WERI-Rb-1 (cell line): ENCODE results near the gene MAT2B.

Experiments used
- DNase-seq: peaks from one replicate; pipeline ENCODE4 v3.0.0-alpha.2; 2020
- H3K27ac ChIP-seq: fragments of 250-450 bp; sonication (Bioruptor Pico); 2 replicates; pipeline ENCODE4 v1.5.1; 2020; ENCODE audit warnings: mild to moderate bottlenecking, moderate library complexity
- H3K27me3 ChIP-seq: fragments of 250-450 bp; sonication (Bioruptor Pico); 2 replicates; pipeline ENCODE4 v1.5.1; 2021; ENCODE audit warnings: mild to moderate bottlenecking, low read depth, moderate library complexity; ENCODE audit not compliant: insufficient read depth, severe bottlenecking
- H3K36me3 ChIP-seq: fragments of 250-450 bp; sonication (Bioruptor Pico); 2 replicates; pipeline ENCODE4 v1.5.1; 2020; ENCODE audit warnings: mild to moderate bottlenecking, moderate library complexity
- H3K4me3 ChIP-seq: 2 replicates; pipeline ENCODE4 v1.5.1; 2011; ENCODE audit warnings: low read depth, mild to moderate bottlenecking, control low read depth, low read length
- H3K9me3 ChIP-seq: fragments of 250-450 bp; sonication (Bioruptor Pico); 2 replicates; pipeline ENCODE4 v1.5.1; 2021; ENCODE audit warnings: mild to moderate bottlenecking, moderate library complexity; ENCODE audit not compliant: severe bottlenecking
- TF ChIP-seq, protein P1 (sequence below): IDR thresholded peaks from 2 replicates; pipeline ENCODE4 v1.5.1; 2011; ENCODE audit warnings: low read depth, mild to moderate bottlenecking, control low read depth, inconsistent platforms, low read length

Gene MAT2B

DNA sequence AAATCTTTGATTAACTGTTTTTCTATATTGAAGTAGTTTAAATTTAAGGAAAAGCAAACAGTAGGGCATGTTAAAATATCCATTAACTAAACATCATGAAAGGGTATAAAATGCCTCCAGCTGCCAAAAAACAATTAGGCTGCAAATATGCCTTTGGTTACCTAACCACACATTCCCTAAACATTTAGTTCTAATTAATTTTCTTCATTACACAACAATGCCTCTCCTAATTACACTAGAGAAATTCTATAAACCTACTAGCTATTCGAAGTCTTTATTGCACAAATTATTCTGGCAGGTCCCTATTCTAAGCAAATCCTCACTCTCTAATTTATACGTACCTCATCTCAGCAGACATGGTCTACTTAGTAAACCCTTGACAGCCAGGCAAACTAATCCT, 37.4 kb downstream of the MAT2B start:
- TF ChIP-seq, protein P1, sequence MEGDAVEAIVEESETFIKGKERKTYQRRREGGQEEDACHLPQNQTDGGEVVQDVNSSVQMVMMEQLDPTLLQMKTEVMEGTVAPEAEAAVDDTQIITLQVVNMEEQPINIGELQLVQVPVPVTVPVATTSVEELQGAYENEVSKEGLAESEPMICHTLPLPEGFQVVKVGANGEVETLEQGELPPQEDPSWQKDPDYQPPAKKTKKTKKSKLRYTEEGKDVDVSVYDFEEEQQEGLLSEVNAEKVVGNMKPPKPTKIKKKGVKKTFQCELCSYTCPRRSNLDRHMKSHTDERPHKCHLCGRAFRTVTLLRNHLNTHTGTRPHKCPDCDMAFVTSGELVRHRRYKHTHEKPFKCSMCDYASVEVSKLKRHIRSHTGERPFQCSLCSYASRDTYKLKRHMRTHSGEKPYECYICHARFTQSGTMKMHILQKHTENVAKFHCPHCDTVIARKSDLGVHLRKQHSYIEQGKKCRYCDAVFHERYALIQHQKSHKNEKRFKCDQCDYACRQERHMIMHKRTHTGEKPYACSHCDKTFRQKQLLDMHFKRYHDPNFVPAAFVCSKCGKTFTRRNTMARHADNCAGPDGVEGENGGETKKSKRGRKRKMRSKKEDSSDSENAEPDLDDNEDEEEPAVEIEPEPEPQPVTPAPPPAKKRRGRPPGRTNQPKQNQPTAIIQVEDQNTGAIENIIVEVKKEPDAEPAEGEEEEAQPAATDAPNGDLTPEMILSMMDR = no peak
- Histone ChIP-seq H3K4me3 (no peak overlapping the region), H3K27me3 (no peaks in the 10 kb centered on the region), H3K27ac (no peak overlapping the region), H3K9me3 (no peaks in the 10 kb centered on the region), H3K36me3 (no peaks in the 10 kb centered on the region)
- no peak for DNase-seq

DNA sequence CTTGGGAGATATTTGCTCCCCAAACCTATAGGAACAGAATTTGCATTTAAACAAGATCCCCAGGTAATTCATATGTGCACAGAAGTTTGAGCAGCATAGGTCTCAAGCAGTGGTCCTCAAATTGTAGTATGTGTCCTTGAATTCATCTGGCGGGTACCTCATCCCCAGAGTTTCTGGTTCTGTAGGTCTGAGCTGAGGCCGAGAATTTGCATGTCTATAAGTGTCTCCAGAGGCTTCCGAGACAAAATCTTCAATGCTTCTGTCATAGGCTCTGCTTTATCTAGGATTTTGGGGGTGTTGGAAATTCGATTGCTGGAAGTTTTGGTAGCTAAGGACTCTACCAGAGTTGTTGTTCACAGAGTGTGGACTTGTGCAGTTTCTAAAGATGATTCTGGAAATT, 38.6 kb downstream of the MAT2B start:
- Histone ChIP-seq H3K36me3 (no peaks in the 10 kb centered on the region), H3K4me3 (no peak overlapping the region), H3K27ac (no peak overlapping the region), H3K9me3 (no peaks in the 10 kb centered on the region), H3K27me3 (no peaks in the 10 kb centered on the region)
- no peak for DNase-seq
- TF ChIP-seq, protein P1 = no peak

DNA sequence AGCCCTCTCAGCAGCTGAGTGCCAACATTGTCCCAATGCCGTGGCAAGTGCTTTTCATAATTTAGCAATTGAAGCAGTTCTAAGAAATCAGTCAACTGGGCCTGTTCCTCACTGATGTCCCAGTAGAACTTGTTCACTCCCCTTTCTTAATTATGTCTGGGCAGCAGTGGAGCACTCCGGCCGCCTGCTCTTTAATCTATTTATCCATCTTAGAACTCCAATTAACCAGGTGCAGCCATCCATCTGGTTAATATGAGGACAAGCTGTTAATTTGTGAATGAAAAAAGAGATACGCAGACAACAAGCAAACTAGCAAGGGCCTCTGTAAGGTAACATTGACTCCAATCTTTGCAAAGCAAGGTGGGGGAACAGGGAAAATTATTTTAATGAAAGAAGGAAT, 39.4 kb downstream of the MAT2B start:
- Histone ChIP-seq H3K9me3 (no peaks in the 10 kb centered on the region), H3K4me3 (no peak overlapping the region), H3K27me3 (no peaks in the 10 kb centered on the region), H3K36me3 (no peaks in the 10 kb centered on the region), H3K27ac (no peak overlapping the region)
- TF ChIP-seq, protein P1 = no peak
- peak; percentile 27 for DNase-seq

DNA sequence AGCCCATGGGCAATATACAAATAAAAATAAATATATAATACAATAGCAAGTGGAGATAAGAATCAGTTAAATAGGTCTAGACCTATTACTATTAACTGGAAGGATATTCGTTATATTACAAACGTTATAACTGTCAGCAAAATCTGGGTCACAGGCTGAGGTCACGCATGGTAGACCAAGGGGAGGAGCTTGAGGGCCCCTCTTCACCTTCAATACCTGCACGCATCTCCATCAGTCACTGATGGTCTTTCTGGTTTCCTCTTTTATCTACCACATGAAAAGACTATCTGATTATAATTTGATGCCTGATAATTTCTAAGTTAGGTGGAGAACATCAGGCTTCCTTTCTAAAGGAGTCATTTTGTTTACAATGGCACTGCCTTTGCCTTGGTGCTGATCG, 43.2 kb downstream of the MAT2B start:
- Histone ChIP-seq H3K36me3 (no peaks in the 10 kb centered on the region), H3K27me3 (no peaks in the 10 kb centered on the region), H3K9me3 (no peaks in the 10 kb centered on the region), H3K4me3 (no peak overlapping the region), H3K27ac (no peak overlapping the region)
- no peak for DNase-seq
- TF ChIP-seq, protein P1 = no peak

DNA sequence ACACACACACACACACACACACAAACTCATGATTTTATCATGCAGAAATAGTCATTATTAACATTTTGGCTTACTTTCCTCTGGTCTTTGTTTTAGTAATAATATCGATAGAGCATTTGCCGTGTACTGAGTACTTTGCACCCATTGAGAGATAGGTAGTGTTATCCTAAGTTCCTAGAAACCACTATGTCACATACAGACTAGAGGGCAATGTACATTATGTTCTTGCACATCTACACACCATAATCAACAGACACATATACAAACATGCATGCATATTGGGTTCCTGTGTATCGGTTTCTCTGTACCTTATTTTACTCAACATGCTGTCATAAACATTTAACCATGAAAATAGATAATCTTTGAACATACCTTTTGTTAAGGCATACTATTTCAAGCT, 45.7 kb downstream of the MAT2B start:
- Histone ChIP-seq H3K27ac (no peak overlapping the region), H3K27me3 (no peaks in the 10 kb centered on the region), H3K4me3 (no peak overlapping the region), H3K36me3 (no peaks in the 10 kb centered on the region), H3K9me3 (no peaks in the 10 kb centered on the region)
- TF ChIP-seq, protein P1 = no peak
- no peak for DNase-seq

DNA sequence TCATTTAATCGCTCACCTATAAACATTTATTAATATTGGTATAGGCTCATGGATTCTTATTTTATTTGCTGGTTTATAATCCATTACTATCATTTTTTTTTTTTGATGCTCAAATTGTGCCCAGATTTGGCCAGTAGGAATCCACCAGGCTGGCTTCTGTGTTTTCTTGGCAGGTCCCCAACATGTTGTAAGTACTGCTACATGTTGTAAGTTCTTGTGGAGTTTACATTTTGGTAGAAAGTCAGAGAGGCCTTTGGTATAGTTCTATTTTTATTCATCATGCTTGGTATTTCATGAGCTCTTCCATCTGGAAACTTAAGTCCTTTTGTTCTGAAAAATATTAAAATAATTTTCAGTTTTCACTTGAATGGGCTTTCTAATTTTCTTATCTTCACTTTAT, 47.1 kb downstream of the MAT2B start:
- no peak overlapping the region for H3K4me3 ChIP-seq
- no peaks in the 10 kb centered on the region for H3K36me3 ChIP-seq
- DNase-seq = no peak
- no peak overlapping the region for H3K27ac ChIP-seq
- H3K9me3 ChIP-seq = no peaks in the 10 kb centered on the region
- TF ChIP-seq, protein P1 = no peak
- no peaks in the 10 kb centered on the region for H3K27me3 ChIP-seq
